Urinary bladder (tissue), 4 donors: ENCODE results near the gene AKT1. TPM values are rescaled to one million over a fixed set of nuclear protein-coding genes. Genes with fewer than 3 reads are reported as not detected.

Experiments
- DNase-seq: peaks from one replicate; pipeline ENCODE4 v3.0.0-alpha.2; 2015; ENCODE audit errors: extremely low spot score
- H3K27ac ChIP-seq: one replicate; pipeline ENCODE4 v1.5.1; 2013; ENCODE audit warnings: low read depth, mild to moderate bottlenecking, moderate library complexity
- H3K36me3 ChIP-seq: one replicate; pipeline ENCODE4 v1.6.1; 2013; ENCODE audit warnings: mild to moderate bottlenecking, moderate library complexity; ENCODE audit not compliant: insufficient read depth
- H3K4me1 ChIP-seq: one replicate; pipeline ENCODE4 v1.6.1; 2013; ENCODE audit warnings: mild to moderate bottlenecking, moderate library complexity; ENCODE audit not compliant: insufficient read depth
- H3K4me3 ChIP-seq: one replicate; pipeline ENCODE4 v1.5.1; 2013; ENCODE audit warnings: low read depth, low read length
- WGBS: extraction: QIAGEN DNeasy Blood & Tissue Kit; methylation state at CpG from one replicate; pipeline ENCODE4 v1.1.7; 2013; 5-methylcytosine and 5-hydroxymethylcytosine counted together
- polyA plus RNA-seq: library from polyadenylated mRNA; stranded (reverse); fragments of 200-250 nt; gene quantifications from one replicate; pipeline ENCODE4 v1.2.3, GENCODE V29; 2013
- total RNA-seq: library from RNA; depleted of rRNA; stranded (reverse); fragments of >200 nt; gene quantifications from one replicate; pipeline ENCODE4 v1.2.3, GENCODE V29; 2014
- donor health status: healthy with polysubstance abuse.
- donor health status: healthy.

Gene AKT1
- total and polyA plus RNA-seq, 2 donors = 70.3 to 162 TPM

GRCh38 chr14:104789752-104790743, 5.5 kb downstream of the AKT1 start:
- Histone ChIP-seq H3K4me1 (peaks cover 2% of the 10 kb centered on the region), H3K4me3 (no peak overlapping the region), H3K27ac (no peak overlapping the region), H3K36me3 (no peaks in the 10 kb centered on the region)
- no peak for DNase-seq
- 87% methylated on average over 31 of the region's 31 CpGs for WGBS

DNA sequence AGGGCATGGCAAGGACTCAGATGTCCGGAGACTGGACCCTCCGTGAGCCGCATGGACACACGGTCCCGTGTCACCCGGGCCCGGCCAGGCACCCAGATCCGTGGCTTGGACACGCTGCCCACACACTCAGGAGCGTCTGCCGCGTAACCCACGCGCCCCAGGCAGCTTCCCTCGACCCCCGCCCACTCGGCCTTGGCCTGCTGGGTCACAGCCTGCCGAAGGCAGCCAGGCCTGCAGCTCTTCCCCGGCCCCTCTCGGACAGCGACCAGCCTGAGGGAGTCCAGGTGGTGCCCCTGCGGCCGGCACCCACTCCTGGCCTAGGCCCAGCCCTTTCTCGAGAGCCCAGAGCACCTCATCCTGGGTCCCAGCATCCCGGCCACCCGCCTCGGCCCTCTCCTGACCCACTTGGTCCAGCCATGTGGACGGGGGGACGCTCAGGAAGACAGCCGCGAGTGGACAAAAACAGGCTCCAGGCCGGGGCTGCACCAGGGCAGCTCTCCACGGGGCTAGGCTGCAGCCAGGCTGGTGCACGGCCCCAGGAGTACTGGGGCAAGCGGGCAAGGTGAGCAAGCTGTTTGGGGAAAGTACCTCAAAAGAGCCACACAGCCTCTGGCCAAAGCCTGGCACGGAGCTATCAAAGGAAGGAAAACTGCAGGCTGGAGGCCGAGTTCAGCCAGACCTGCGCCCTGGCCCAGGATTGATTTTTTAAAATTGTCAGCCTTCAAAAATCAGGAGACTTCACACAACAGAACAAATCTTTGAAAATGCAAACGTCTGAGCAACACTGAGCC, 6.5 kb downstream of the AKT1 start:
- no peaks in the 10 kb centered on the region for H3K36me3 ChIP-seq
- H3K27ac ChIP-seq = no peak overlapping the region
- DNase-seq = no peak
- peaks cover 2% of the 10 kb centered on the region for H3K4me1 ChIP-seq
- WGBS = 82% methylated on average over 39 of the region's 39 CpGs
- no peak overlapping the region for H3K4me3 ChIP-seq

DNA sequence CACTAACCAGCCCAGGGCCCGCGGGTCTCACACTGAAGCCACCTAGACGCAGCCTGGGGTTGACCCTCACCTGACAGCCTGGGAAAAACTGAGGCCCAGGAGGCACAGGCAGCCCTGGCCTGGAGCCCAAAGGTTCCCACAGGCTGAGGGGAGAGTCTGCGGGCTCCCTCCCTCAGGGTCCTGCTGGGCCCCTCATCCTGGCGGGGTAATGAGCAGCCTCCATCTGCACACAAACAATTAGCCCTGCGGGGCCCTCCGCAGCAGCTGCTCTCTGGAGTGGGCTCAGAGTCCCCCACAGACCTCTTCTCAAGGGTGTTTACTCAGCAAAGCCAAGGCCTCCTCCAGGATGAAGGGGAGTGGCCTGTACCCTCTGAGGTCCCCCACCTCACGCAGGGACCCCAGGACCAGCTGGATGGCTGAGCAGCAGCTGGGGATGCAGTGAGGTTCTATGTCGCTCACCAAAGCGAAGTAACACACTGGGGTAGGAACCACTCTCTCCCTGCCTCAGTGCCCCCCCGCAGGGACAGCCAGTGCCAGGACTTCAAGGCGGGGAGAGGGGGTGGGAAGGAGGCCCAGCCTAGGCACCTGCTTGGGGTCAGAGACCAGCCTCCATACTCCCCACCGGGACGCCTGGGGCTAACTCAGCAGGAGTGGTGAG, 7.3 kb downstream of the AKT1 start:
- Histone ChIP-seq H3K4me1 (peaks cover under 1% of the 10 kb centered on the region), H3K4me3 (no peak overlapping the region), H3K27ac (no peak overlapping the region), H3K36me3 (no peaks in the 10 kb centered on the region)
- 86% methylated on average over 14 of the region's 14 CpGs for WGBS
- DNase-seq = no peak

DNA sequence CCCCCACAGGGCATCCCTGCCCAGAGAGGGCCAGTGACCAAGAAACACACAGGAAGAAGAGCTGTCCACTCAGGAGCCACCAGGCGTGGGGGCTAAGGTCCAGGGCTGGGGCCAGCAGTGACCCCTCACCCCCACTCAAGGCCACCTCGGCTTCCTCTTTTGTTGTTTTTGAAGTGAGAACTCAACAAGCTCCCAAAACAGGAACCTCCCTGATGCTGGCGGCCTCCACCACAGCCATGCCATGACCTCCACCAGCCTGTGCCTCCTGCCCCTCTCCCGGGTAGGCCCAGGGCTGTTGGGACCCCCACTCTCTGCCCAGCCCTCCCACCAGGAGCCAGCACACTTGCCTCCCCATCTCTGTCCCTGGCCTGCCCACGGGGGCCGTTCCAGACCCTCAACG, 7.8 kb downstream of the AKT1 start:
- DNase-seq = no peak

DNA sequence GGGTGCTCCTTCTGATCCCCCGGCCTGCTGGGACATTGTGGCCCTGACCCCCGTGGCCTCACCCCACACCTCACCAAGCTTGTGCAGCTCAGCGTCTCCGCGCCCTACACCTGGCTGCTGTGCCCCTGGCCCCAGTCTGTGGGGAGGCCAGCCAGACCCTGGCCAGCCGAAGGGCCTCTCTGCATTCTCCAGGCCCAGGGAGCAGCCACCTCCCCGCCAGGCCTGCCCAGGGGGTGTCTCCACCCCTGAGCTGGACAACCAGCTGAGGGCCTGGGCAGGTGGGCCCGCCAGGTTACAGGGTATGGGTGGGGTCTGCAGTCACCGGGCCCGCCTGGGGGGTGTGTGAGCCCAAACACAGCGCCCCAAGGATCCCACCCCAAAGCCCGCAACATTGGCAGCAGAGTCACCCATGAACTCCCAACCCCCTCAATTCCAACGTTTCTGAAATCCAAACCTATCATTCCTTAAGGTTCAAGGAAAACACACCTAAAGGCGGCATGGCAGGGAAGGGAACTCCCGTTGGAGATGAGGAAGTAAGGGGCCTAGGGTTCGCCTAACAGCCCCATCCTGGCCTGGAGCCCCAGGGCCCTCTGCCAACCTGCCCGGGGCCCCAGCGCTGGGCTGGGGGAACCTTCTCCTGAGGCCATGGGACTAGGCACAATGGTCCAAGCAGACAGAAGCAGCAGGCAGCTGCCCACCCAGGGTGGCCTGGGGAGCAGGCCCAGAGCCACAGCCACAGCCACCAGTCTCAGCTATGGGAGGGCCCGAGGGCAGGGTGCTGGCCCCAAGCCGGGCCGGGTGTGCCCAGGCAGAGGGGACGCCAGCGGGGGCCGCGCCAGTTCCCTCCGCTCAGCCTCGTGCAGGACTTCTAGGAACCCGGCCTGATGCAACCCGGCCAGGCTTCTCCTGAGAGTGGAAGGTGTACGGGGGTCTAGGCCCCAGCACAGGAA, 8.5 kb downstream of the AKT1 start:
- no peak overlapping the region for H3K4me3 ChIP-seq
- no peak for DNase-seq
- H3K4me1 ChIP-seq = no peaks in the 10 kb centered on the region
- H3K36me3 ChIP-seq = no peaks in the 10 kb centered on the region
- no peak overlapping the region for H3K27ac ChIP-seq
- WGBS = 83% methylated on average over 30 of the region's 30 CpGs

More for the DNA sequence above, 7.8 kb downstream of the AKT1 start:
- H3K4me1 ChIP-seq = no peaks in the 10 kb centered on the region
- H3K27ac ChIP-seq = no peak overlapping the region
- no peak overlapping the region for H3K4me3 ChIP-seq
- H3K36me3 ChIP-seq = no peaks in the 10 kb centered on the region
- WGBS = 82% methylated on average over 7 of the region's 7 CpGs

- Histone ChIP-seq H3K4me3 (no peak overlapping the region), H3K36me3 (no peaks in the 10 kb centered on the region), H3K27ac (no peak overlapping the region), H3K4me1 (no peaks in the 10 kb centered on the region)
- no peak for DNase-seq
- 69% methylated on average over 12 of the region's 14 CpGs for WGBS
Observed at GRCh38 chr14:104786091-104786586, 9.4 kb downstream of the AKT1 start.

DNA sequence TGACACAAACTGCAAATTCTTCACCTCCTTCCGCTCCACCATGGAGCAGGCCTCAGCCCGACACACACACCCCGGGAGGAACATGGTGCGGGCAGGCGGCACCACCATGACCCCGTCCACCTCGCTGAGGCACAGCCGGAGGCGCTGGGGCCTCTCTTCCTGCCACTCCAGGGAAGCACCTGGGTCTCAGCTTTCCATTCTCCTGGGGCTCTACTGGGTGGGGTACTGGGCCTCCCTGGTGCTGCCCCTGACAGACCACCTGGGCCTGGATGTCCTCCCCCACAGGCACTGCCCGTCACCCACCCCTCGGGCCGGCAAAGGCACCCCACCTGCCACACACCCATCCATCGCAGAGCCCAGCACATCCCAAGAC, 9.9 kb downstream of the AKT1 start:
- H3K27ac ChIP-seq = no peak overlapping the region
- H3K36me3 ChIP-seq = no peaks in the 10 kb centered on the region
- H3K4me1 ChIP-seq = no peaks in the 10 kb centered on the region
- no peak for DNase-seq
- WGBS = 89% methylated on average over 13 of the region's 13 CpGs
- no peak overlapping the region for H3K4me3 ChIP-seq

- Histone ChIP-seq H3K27ac (no peak overlapping the region), H3K4me3 (no peak overlapping the region), H3K4me1 (no peaks in the 10 kb centered on the region), H3K36me3 (no peaks in the 10 kb centered on the region)
- WGBS = 74% methylated on average over 36 of the region's 36 CpGs
- no peak for DNase-seq
Observed at GRCh38 chr14:104784846-104785707, 10.5 kb downstream of the AKT1 start.

DNA sequence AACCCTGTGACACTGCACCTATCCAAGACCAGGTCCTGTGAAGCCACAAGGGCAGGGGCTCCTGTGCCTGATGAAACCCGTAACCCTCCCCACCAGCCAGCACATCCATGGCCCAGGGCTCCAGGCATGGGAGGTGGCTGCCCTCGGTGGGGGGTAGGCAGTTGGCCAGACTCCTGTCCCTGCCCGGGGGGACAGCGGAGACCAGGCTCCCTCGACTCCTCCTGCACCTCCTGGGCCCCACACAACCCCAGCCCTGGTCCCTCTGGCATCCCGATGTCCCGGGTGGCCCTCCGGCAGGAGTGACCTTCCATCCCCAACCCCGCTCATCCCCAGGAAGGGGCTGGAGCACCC, 11.4 kb downstream of the AKT1 start:
- H3K27ac ChIP-seq = no peak overlapping the region
- H3K36me3 ChIP-seq = no peaks in the 10 kb centered on the region
- no peak for DNase-seq
- H3K4me1 ChIP-seq = no peaks in the 10 kb centered on the region
- H3K4me3 ChIP-seq = no peak overlapping the region
- 91% methylated on average over 9 of the region's 9 CpGs for WGBS

- no peak for DNase-seq
- Histone ChIP-seq H3K27ac (no peak overlapping the region), H3K4me1 (no peaks in the 10 kb centered on the region), H3K36me3 (no peaks in the 10 kb centered on the region), H3K4me3 (no peak overlapping the region)
- 89% methylated on average over 16 of the region's 16 CpGs for WGBS
Observed at GRCh38 chr14:104783484-104784217, 11.9 kb downstream of the AKT1 start.

GRCh38 chr14:104782808-104783139, 12.8 kb downstream of the AKT1 start:
- 75% methylated on average over 13 of the region's 13 CpGs for WGBS

More at GRCh38 chr14:104782808-104783139, 12.8 kb downstream of the AKT1 start:
- Histone ChIP-seq H3K4me1 (no peaks in the 10 kb centered on the region), H3K36me3 (no peaks in the 10 kb centered on the region), H3K27ac (no peak overlapping the region), H3K4me3 (no peak overlapping the region)
- no peak for DNase-seq
